Measurements from ENCODE around the gene BAG5.

BAG5 gene

DNA sequence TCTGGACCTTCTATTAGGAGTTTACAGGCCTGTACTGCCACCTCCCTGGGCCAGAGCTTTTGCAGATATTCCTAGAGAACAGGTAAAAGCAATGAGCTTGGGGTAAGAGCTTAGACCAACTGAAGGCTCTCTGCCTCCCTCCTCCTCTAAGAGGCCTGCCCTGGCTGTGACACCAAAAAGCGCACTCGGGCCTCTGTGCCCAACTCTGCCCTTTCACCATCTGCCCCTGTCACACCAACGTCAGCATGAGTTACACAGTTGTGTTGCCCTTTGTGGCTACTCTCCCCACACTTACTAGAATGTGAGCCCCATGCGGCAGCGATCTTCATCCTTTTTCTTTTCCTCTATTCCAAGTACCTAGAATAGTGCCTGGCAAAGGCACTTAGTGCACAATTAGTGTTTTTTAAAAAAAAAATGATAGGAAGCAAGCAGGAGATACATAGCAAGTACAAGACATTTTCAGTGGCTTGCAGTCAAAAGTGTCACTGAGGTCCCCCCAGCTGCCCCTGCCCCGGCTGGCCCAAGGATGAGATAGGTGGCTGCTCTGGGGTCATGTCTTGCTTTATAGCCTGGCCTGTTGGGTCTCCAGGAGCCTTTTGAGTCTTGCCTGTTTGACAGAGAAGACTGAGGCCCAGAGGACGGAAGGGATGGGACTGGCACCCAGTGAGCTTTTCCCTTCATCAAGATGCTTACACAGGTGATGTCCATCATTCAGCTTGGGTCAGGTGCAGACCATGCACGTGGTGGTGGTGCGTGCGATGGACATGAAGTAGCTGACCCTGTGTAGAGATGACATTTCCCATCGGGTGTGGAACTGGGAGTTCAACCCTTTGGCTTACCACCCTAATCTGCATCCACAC is 52.4 kb downstream of the BAG5 start:
- TF ChIP-seq, protein P1, sequence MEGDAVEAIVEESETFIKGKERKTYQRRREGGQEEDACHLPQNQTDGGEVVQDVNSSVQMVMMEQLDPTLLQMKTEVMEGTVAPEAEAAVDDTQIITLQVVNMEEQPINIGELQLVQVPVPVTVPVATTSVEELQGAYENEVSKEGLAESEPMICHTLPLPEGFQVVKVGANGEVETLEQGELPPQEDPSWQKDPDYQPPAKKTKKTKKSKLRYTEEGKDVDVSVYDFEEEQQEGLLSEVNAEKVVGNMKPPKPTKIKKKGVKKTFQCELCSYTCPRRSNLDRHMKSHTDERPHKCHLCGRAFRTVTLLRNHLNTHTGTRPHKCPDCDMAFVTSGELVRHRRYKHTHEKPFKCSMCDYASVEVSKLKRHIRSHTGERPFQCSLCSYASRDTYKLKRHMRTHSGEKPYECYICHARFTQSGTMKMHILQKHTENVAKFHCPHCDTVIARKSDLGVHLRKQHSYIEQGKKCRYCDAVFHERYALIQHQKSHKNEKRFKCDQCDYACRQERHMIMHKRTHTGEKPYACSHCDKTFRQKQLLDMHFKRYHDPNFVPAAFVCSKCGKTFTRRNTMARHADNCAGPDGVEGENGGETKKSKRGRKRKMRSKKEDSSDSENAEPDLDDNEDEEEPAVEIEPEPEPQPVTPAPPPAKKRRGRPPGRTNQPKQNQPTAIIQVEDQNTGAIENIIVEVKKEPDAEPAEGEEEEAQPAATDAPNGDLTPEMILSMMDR (IDR thresholded peaks at IDR 0.05; ENCODE audit: low read depth, low read length, missing control alignments), result no peak
- in situ Hi-C loops (cut with HindIII; ENCODE audit: low sequenced_read_pairs), result loop anchor here (5.0 kb wide), 1 partner anchor 82 kb away; no protein-coding TSS in a partner anchor
- DNase-seq (ENCODE audit: low read depth), result no peak
- no peak overlapping the region for H3K4me3 ChIP-seq (ENCODE audit: low read depth, low read length)

DNA sequence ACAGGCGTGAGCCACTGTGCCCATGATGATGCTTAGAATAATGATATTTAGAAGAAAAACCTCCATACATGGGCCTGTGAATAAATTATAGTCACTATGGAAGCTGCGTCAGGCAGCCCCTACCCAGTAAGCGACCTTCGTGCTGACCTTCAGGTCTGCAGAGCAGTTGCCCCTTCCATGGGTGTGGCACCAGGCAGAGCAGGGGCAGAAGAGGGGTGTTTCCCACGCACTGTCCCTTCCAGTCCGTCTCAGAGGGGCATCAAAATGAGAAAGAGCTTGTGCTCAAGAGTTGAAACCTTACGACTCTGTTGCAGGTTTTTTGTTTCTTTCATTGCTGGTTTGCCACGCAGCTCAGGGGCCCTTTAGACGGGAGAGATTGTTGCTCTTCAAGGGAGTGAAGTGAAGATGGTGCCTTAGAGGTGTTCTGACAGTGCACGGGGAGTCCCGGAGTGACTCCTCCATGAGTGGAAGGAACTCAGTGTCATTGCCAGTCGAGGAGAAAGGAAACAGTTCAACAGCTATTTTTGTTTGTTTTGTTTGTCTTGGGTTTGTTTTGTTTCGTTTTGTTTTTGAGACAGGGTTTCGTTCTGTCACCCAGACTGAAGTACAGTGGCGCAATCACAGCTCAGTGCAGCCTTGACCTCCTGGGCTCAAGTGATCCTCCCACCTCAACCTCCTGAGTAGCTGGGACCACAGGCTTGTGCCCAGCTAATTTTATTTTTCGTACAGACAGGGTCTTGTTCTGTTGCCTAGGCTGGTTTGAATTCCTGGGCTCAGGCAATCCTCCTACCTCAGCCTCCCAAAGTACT is 53.7 kb downstream of the BAG5 start:
- in situ Hi-C loops (cut with HindIII; ENCODE audit: low sequenced_read_pairs), result no loop called here
- DNase-seq (ENCODE audit: low read depth), result no peak
- H3K4me3 ChIP-seq (ENCODE audit: low read depth, low read length), result no peak overlapping the region
- TF ChIP-seq, protein P1 (IDR thresholded peaks at IDR 0.05; ENCODE audit: low read depth, low read length, missing control alignments), result no peak

DNA sequence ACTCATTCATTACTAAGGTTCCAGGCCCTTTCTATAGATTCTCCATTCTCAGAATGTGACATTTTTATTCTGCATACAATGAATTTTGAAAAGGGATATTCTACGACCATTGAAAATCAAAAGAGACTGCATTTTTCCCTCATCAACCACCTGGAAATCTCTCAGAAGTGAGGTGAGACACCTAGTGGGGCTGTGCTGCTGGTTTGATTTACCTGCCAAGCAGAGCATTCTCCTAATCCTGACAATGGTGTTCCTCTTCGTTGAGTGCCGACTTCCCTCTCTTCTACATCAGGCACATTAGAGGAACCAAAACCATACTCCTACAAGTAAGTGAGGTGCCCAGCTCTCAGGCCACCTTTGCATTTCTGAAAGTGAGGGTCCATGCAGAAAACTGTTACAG is 54.7 kb downstream of the BAG5 start:
- H3K4me3 ChIP-seq (ENCODE audit: low read depth, low read length), result no peak overlapping the region
- in situ Hi-C loops (cut with HindIII; ENCODE audit: low sequenced_read_pairs), result no loop called here
- TF ChIP-seq, protein P1 (IDR thresholded peaks at IDR 0.05; ENCODE audit: low read depth, low read length, missing control alignments), result no peak

More for the DNA sequence above, 54.7 kb downstream of the BAG5 start:
- no peak for DNase-seq (ENCODE audit: low read depth)
